Suprapubic skin (tissue), 4 donors: ENCODE measurements around the gene COL25A1.

Source experiments
- EP300 ChIP-seq: sonication (generic); formaldehyde crosslinking; IDR thresholded peaks from one replicate; pipeline ENCODE4 v1.6.1; 2017; ENCODE audit warnings: antibody characterized with exemption
- POLR2A ChIP-seq, 2 donors: fragments of 450-650 bp; IDR thresholded peaks; one replicate each; pipeline ENCODE4 v1.6.1; 2017; ENCODE audit warnings: antibody characterized with exemption in 2 of 2, mild to moderate bottlenecking in 2 of 2, moderate library complexity in 2 of 2
- POLR2AphosphoS5 ChIP-seq, 3 donors: sonication (generic); formaldehyde crosslinking; IDR thresholded peaks; one replicate each; pipeline ENCODE4 v1.6.1; 2017; ENCODE audit warnings: antibody characterized with exemption in 3 of 3
- TF ChIP-seq, protein P1 (sequence below), 2 donors: fragments of 200-600 bp in 1 of 2; fragments of 450-650 bp in 1 of 2; sonication (generic) in 1 of 2; IDR thresholded peaks; one replicate each; pipeline ENCODE4 v1.5.1; 2016 to 2019; ENCODE audit warnings: antibody characterized with exemption in 2 of 2, mild to moderate bottlenecking in 1 of 2, moderate library complexity in 1 of 2

DNA sequence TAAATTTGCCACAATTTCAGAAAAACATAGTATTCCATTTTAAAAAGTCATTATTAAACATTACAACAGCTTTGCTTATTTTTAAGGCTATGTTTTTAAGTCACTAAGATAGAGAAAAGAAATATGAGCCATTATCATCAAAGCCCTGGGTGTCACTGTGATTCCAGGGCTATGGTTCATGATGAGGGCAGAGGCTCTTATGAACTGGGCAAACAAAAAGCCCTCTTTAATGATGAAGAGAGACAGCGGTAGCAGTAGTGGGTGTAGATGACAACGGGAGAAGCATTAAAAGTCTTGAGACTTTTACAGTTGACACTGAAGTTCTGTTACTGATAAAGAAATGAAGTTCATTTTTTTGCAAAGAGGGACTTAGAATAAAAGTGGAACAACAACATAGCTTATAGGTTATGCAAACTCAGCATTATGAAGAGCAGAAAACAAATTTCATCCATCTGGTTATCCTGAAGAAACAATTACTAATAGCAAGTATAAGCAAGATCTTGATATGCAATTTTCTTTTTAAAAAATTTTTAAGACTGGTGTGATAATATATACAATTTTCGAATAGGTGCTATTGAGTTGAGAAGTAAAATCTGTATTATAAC is 336.9 kb downstream of the COL25A1 start:
- TF ChIP-seq, protein P1, sequence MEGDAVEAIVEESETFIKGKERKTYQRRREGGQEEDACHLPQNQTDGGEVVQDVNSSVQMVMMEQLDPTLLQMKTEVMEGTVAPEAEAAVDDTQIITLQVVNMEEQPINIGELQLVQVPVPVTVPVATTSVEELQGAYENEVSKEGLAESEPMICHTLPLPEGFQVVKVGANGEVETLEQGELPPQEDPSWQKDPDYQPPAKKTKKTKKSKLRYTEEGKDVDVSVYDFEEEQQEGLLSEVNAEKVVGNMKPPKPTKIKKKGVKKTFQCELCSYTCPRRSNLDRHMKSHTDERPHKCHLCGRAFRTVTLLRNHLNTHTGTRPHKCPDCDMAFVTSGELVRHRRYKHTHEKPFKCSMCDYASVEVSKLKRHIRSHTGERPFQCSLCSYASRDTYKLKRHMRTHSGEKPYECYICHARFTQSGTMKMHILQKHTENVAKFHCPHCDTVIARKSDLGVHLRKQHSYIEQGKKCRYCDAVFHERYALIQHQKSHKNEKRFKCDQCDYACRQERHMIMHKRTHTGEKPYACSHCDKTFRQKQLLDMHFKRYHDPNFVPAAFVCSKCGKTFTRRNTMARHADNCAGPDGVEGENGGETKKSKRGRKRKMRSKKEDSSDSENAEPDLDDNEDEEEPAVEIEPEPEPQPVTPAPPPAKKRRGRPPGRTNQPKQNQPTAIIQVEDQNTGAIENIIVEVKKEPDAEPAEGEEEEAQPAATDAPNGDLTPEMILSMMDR (IDR thresholded peaks at IDR 0.05), result no peak
- no peak for TF ChIP-seq POLR2A (IDR thresholded peaks at IDR 0.05)
- TF ChIP-seq EP300, result no peak
- TF ChIP-seq POLR2AphosphoS5 (IDR thresholded peaks at IDR 0.05), result no peak
